ENCODE measurements around the gene CLSTN2.

DNA sequence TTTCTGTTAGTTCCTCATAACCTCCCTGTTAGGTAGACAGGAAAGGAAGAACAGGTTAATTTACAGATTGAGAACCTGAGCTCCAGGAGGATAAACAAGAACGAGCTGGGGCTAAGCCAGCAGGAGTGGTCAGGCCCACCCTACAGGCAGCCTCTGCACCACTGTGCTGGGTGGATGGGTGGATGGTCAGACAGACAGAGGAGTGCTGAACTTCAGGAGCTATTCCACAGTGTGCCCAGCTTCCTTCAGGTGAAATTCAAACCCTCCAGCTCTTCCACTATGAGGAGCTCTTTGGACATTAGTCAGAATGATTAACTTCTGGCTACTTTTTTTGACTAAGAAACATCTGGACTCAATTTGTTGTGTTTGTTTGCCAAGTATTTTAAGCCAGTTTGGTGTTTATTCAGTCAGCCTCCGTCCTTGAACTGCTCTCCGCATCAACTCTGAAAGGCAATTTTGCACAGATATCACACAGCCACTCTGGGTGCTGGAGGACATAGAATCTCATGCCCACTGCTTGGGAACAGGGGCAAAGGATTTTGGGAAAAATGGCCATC, 361.9 kb downstream of the CLSTN2 start:
- TF ChIP-seq, protein P1, sequence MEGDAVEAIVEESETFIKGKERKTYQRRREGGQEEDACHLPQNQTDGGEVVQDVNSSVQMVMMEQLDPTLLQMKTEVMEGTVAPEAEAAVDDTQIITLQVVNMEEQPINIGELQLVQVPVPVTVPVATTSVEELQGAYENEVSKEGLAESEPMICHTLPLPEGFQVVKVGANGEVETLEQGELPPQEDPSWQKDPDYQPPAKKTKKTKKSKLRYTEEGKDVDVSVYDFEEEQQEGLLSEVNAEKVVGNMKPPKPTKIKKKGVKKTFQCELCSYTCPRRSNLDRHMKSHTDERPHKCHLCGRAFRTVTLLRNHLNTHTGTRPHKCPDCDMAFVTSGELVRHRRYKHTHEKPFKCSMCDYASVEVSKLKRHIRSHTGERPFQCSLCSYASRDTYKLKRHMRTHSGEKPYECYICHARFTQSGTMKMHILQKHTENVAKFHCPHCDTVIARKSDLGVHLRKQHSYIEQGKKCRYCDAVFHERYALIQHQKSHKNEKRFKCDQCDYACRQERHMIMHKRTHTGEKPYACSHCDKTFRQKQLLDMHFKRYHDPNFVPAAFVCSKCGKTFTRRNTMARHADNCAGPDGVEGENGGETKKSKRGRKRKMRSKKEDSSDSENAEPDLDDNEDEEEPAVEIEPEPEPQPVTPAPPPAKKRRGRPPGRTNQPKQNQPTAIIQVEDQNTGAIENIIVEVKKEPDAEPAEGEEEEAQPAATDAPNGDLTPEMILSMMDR (conservative IDR thresholded peaks at IDR 0.05; ENCODE audit: low read depth, low read length) = no peak
- TF ChIP-seq EZH2 (IDR thresholded peaks at IDR 0.05; ENCODE audit: low read length, unreplicated experiment) = no peak

Data from PC-3 (cell line).